Peyer's patch (tissue), 4 donors: ENCODE measurements around the gene MAEL. TPM values are rescaled to one million over a fixed set of nuclear protein-coding genes. Genes with fewer than 3 reads are reported as not detected.

Experiments
- DNase-seq, 3 donors: peaks; one replicate each; pipeline ENCODE4 v3.0.0-alpha.2; 2017 to 2019
- H3K27ac ChIP-seq, 4 donors: fragments of 200-600 bp; sonication (generic); one replicate each; pipeline ENCODE4 v1.5.1; 2016 to 2019
- H3K27me3 ChIP-seq, 2 donors: fragments of 200-600 bp; sonication (generic); one replicate each; pipeline ENCODE4 v1.5.1; 2019
- H3K36me3 ChIP-seq, 3 donors: fragments of 200-600 bp; sonication (generic); one replicate each; pipeline ENCODE4 v1.5.1; 2016 to 2019
- H3K4me1 ChIP-seq, 4 donors: fragments of 200-600 bp; sonication (generic); one replicate each; pipeline ENCODE4 v1.5.1; 2016 to 2019
- H3K4me3 ChIP-seq, 4 donors: fragments of 200-600 bp; sonication (generic); 1 replicate in 3 of 4; 2 replicates in 1 of 4; pipeline ENCODE4 v1.5.1; 2016 to 2019; ENCODE audit warnings: mild to moderate bottlenecking in 1 of 4
- H3K9me3 ChIP-seq, 4 donors: fragments of 200-600 bp; sonication (generic); one replicate each; pipeline ENCODE4 v1.5.1; 2016 to 2019; ENCODE audit warnings: mild to moderate bottlenecking in 1 of 4
- CTCF ChIP-seq, 6 experiments: fragments of 450-650 bp in 4 of 6; fragments of 200-600 bp in 2 of 6; sonication (generic) in 1 of 6; IDR thresholded peaks; one replicate each; pipeline ENCODE4 v1.5.1; 2017 to 2019; ENCODE audit warnings: antibody characterized with exemption in 6 of 6, mild to moderate bottlenecking in 3 of 6, moderate library complexity in 1 of 6
- POLR2A ChIP-seq, 2 donors: fragments of 450-650 bp; IDR thresholded peaks; one replicate each; pipeline ENCODE4 v1.5.1; 2017; ENCODE audit warnings: antibody characterized with exemption in 2 of 2, mild to moderate bottlenecking in 2 of 2, moderate library complexity in 2 of 2
- total RNA-seq, 4 donors: library from RNA; depleted of rRNA; stranded (reverse); fragments of >200 nt; gene quantifications; one replicate each; pipeline ENCODE4 v1.1.0, GENCODE V29; 2016

Gene MAEL
- total RNA-seq, 4 donors from 2014 or later = not detected

DNA sequence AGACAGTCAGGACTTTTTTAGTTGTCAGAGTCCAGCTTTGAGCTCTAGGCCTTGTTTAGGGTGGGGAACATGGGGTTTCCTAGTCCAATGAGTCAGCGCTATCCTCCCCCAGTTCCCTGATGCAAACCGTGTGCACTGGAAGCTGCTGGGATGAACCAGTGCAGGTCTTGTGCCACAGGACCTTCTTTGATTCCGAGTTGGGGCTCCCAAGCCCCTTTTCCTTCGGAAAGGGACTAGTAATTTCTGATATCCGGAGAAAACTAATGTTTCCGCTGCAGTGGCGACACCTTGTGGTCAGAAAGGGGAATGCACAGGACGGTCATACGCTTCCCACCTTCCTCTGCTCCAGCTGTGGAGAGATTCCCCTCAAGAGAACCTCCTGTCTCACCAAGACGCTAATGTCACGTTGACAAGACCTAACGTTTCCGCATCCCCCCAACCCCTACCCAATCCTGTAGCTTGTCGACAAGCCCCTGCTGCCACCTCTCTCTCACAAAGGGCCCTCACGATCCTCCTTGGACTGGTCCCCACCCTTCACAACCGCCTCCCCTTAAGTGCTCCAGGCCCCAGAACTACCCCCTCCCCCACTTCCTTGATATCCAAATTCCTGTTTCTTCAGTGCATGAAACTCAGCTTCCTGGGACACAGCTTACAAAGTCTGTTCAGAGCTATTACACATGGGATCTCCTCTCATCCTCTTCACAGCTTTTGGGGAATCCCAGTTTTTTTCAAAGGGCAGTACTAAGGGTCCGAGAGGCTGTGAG is 70.1 kb downstream of the MAEL start:
- H3K9me3 ChIP-seq = no peaks in the 10 kb centered on the region
- H3K27ac ChIP-seq = no peak overlapping the region
- H3K4me1 ChIP-seq = no peaks in the 10 kb centered on the region
- TF ChIP-seq CTCF (IDR thresholded peaks at IDR 0.05) = peak; percentile 70 to 95 (median 84)
- no peak for TF ChIP-seq POLR2A (IDR thresholded peaks at IDR 0.05)
- no peak overlapping the region for H3K4me3 ChIP-seq
- peaks cover 0 to 45% (median 0%) of the 10 kb centered on the region in 3 donors for H3K36me3 ChIP-seq
- no peaks in the 10 kb centered on the region for H3K27me3 ChIP-seq
- peak; percentile 66 to 88 (median 73) for DNase-seq

DNA sequence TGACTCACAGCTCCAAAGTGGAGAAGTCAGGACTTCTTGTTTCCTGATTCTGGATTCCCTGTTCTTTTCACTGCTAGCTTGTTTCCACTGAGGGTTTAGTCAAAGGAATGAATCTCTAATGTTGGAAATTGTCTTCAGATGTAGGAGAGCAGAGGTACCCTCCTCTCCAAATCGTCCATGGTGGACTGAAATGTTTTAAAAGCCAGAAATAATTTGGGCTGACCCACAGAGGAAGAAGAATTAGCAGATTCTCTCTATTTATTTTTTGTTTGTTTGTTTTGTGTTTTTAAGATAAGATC is 70.7 kb downstream of the MAEL start:
- TF ChIP-seq POLR2A (IDR thresholded peaks at IDR 0.05) (no peak), CTCF (IDR thresholded peaks at IDR 0.05) (no peak)
- Histone ChIP-seq H3K4me1 (no peaks in the 10 kb centered on the region), H3K36me3 (peaks cover 0 to 41% (median 0%) of the 10 kb centered on the region in 3 donors), H3K9me3 (no peaks in the 10 kb centered on the region), H3K27ac (no peak overlapping the region), H3K4me3 (no peak overlapping the region), H3K27me3 (no peaks in the 10 kb centered on the region)
- no peak for DNase-seq

DNA sequence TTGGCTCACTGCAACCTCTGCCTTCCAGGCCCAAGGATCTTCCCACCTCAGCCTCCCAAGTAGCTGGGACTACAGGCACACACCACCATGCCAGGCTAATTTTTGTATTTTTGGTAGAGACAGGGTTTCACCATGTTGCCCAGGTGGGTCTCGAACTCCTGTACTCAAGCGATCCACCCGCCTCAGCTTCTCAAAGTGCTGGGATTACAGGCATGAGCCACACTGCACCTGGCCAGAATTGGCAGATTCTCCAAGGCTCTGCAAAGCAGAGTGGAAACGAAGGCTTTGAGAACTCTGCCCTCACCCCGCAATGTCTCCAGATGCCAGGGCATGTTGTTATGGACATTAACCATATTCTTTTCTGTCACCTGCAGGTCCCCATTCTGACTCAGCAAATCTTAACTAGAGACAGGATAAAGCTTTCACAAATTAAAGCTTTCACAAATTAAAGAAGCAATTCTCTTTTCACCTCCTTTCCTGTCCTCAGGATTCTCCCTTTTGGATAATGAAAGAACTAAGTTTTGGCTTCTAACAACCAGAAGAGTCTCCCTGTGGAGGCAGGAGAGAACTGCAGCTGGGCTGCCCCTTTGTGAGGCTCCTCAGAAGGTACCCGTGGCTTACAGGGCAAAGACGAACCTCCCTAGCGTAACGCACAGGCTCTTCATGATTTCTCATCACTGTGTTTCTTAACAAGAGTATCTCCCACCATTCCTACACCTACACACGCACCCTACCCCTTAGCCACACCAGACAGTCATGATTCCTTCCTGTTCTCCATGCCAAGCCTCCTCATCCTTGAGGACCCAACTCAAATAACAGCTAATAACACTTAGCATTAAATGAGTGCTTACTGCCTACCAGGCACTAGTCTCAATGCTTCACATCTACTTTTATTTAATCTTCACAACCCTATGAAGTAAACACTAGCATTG is 71.3 kb downstream of the MAEL start:
- no peak for TF ChIP-seq POLR2A (IDR thresholded peaks at IDR 0.05)
- TF ChIP-seq CTCF (IDR thresholded peaks at IDR 0.05) = peak in 1 of 6 experiments; percentile 6
- peaks cover 0 to 34% (median 0%) of the 10 kb centered on the region in 3 donors for H3K36me3 ChIP-seq
- no peaks in the 10 kb centered on the region for H3K9me3 ChIP-seq
- H3K27ac ChIP-seq = no peak overlapping the region
- no peak for DNase-seq
- H3K4me3 ChIP-seq = no peak overlapping the region
- H3K4me1 ChIP-seq = no peaks in the 10 kb centered on the region
- no peaks in the 10 kb centered on the region for H3K27me3 ChIP-seq

GRCh38 chr1:167061073-167061464 is 72.0 kb downstream of the MAEL start:
- peaks cover 0 to 1% (median 0%) of the 10 kb centered on the region in 4 donors for H3K4me1 ChIP-seq
- DNase-seq = no peak

GRCh38 chr1:167064621-167065020 is 75.5 kb downstream of the MAEL start:
- H3K27ac ChIP-seq = peak overlapping the region in 1 of 4 donors; percentile 60

More at GRCh38 chr1:167061073-167061464, 72.0 kb downstream of the MAEL start:
- H3K27me3 ChIP-seq = no peaks in the 10 kb centered on the region
- TF ChIP-seq POLR2A (IDR thresholded peaks at IDR 0.05) = no peak
- TF ChIP-seq CTCF (IDR thresholded peaks at IDR 0.05) = no peak
- no peak overlapping the region for H3K27ac ChIP-seq
- H3K4me3 ChIP-seq = no peak overlapping the region
- peaks cover 0 to 27% (median 0%) of the 10 kb centered on the region in 3 donors for H3K36me3 ChIP-seq
- H3K9me3 ChIP-seq = no peaks in the 10 kb centered on the region

More at GRCh38 chr1:167064621-167065020, 75.5 kb downstream of the MAEL start:
- H3K9me3 ChIP-seq = no peaks in the 10 kb centered on the region
- DNase-seq = no peak
- H3K4me1 ChIP-seq = peaks cover 0 to 14% (median 3%) of the 10 kb centered on the region in 4 donors
- peaks cover 0 to 34% (median 0%) of the 10 kb centered on the region in 3 donors for H3K36me3 ChIP-seq
- H3K4me3 ChIP-seq = no peak overlapping the region
- no peaks in the 10 kb centered on the region for H3K27me3 ChIP-seq
- TF ChIP-seq CTCF (IDR thresholded peaks at IDR 0.05) = no peak
- TF ChIP-seq POLR2A (IDR thresholded peaks at IDR 0.05) = no peak
